ENCODE results near the gene BRICD5.

DNA sequence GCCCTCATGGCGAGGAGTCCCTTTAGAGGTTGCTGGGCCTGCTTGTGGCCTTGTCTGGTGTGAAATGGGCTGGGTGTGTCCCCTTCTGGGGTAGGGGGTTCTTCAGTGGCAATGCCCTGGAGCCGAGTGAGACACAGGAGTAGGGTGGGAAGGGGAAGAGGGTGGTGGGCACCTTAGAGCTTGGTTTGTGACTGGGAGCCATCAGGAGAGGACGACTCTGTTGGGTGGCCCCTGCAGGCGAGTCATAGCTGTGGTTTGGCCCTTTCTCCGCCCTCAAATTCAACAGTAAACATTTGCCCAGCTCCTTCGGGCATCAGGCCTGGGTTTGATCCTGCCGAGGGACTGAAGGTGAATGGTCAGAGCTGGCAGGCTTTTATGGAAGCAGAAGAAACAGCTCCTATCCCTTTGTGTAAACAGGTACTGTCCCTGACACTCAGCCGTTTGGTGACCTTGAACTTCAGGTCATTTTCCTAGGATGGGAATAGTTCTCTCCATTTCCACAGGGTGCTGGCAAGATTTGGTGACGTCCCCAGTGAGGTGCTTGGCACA lies 15.7 kb upstream of the BRICD5 start:
- TF ChIP-seq, protein P1, sequence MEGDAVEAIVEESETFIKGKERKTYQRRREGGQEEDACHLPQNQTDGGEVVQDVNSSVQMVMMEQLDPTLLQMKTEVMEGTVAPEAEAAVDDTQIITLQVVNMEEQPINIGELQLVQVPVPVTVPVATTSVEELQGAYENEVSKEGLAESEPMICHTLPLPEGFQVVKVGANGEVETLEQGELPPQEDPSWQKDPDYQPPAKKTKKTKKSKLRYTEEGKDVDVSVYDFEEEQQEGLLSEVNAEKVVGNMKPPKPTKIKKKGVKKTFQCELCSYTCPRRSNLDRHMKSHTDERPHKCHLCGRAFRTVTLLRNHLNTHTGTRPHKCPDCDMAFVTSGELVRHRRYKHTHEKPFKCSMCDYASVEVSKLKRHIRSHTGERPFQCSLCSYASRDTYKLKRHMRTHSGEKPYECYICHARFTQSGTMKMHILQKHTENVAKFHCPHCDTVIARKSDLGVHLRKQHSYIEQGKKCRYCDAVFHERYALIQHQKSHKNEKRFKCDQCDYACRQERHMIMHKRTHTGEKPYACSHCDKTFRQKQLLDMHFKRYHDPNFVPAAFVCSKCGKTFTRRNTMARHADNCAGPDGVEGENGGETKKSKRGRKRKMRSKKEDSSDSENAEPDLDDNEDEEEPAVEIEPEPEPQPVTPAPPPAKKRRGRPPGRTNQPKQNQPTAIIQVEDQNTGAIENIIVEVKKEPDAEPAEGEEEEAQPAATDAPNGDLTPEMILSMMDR (IDR thresholded peaks at IDR 0.05; ENCODE audit: borderline replicate concordance, extremely low read depth, low read length, poor library complexity, severe bottlenecking): no peak
- TF ChIP-seq EZH2 (IDR thresholded peaks at IDR 0.05; ENCODE audit: borderline replicate concordance, low read depth, low read length, severe bottlenecking): no peak
